Naive thymus-derived CD4-positive, alpha-beta T cell (primary cell): ENCODE data around the gene OR52K2. TPM values are rescaled to one million over a fixed set of nuclear protein-coding genes. Genes with fewer than 3 reads are reported as not detected.
"Not testable (repeated sequence)": the region's sequence is repeated elsewhere in the genome, so short reads cannot be mapped to it uniquely, and the experiment has no call there.

ENCODE experiments used
- ATAC-seq: fragments of 150-1000 bp; cut with Tn5 transposase; 2 replicates; pipeline ENCODE4 v1.10.0; 2021; ENCODE audit warnings: mild to moderate bottlenecking, moderate library complexity
- CTCF ChIA-PET: fragments of 350-600 bp; sonication (Branson Sonifier 250); formaldehyde crosslinking; loops from one replicate; lab custom pipeline; 2021; ENCODE audit warnings: antibody characterized with exemption; lab: Charles Lee
- POLR2A ChIA-PET: fragments of 350-600 bp; sonication (Branson Sonifier 250); formaldehyde crosslinking; loops from one replicate; lab custom pipeline; 2021; ENCODE audit warnings: antibody characterized with exemption, inconsistent platforms; lab: Charles Lee
- DNase-seq, 9 donors: peaks; one replicate each; pipeline versions ENCODE4 v3.0.0 to v3.0.0-alpha.2; 2020 to 2022; ENCODE audit warnings: mixed read lengths in 1 of 9
- H3K27ac ChIP-seq: one replicate; pipeline ENCODE4 v1.7.0; 2013; ENCODE audit warnings: mild to moderate bottlenecking, low read depth, low read length, moderate library complexity
- H3K27me3 ChIP-seq, 2 donors: one replicate each; pipeline ENCODE4 v1.7.0; 2013; ENCODE audit warnings: low read length in 2 of 2, mild to moderate bottlenecking in 2 of 2, moderate library complexity in 2 of 2; ENCODE audit not compliant: control insufficient read depth in 2 of 2, insufficient read depth in 2 of 2
- H3K36me3 ChIP-seq, 3 experiments: 1 replicate in 2 of 3; 2 replicates in 1 of 3; pipeline ENCODE4 v1.7.0; 2013; ENCODE audit warnings: low read length in 3 of 3, mild to moderate bottlenecking in 3 of 3, moderate library complexity in 1 of 3; ENCODE audit not compliant: insufficient read depth in 3 of 3, control insufficient read depth in 2 of 3
- H3K4me1 ChIP-seq, 2 donors: one replicate each; pipeline ENCODE4 v1.7.0; 2013; ENCODE audit warnings: low read length in 2 of 2, mild to moderate bottlenecking in 2 of 2, moderate library complexity in 1 of 2; ENCODE audit not compliant: control insufficient read depth in 2 of 2, insufficient read depth in 2 of 2
- H3K4me3 ChIP-seq: 2 replicates; pipeline ENCODE4 v1.7.0; 2013; ENCODE audit warnings: mild to moderate bottlenecking, low read length
- H3K9me3 ChIP-seq, 3 experiments: 1 replicate in 2 of 3; 2 replicates in 1 of 3; pipeline ENCODE4 v1.7.0; 2013; ENCODE audit warnings: low read length in 3 of 3; ENCODE audit not compliant: control insufficient read depth in 2 of 3
- H3K27ac Mint-ChIP-seq, 9 donors: one replicate each; pipeline ENCODE4 v1.8.0; 2020 to 2022; ENCODE audit warnings: mixed read lengths in 9 of 9, mild to moderate bottlenecking in 8 of 9, moderate library complexity in 5 of 9, inconsistent platforms in 2 of 9
- H3K27me3 Mint-ChIP-seq, 5 donors: one replicate each; pipeline ENCODE4 v1.8.0; 2021 to 2022; ENCODE audit warnings: mixed read lengths in 5 of 5, mild to moderate bottlenecking in 1 of 5
- H3K36me3 Mint-ChIP-seq, 5 donors: one replicate each; pipeline ENCODE4 v1.8.0; 2020 to 2022; ENCODE audit warnings: mixed read lengths in 5 of 5, mild to moderate bottlenecking in 3 of 5, inconsistent platforms in 1 of 5
- H3K4me1 Mint-ChIP-seq, 7 donors: one replicate each; pipeline ENCODE4 v1.8.0; 2020 to 2022; ENCODE audit warnings: mixed read lengths in 7 of 7, mild to moderate bottlenecking in 3 of 7, inconsistent platforms in 1 of 7
- H3K4me3 Mint-ChIP-seq, 10 donors: one replicate each; pipeline ENCODE4 v1.8.0; 2020 to 2022; ENCODE audit warnings: mild to moderate bottlenecking in 10 of 10, mixed read lengths in 10 of 10, moderate library complexity in 6 of 10, inconsistent platforms in 2 of 10
- H3K9me3 Mint-ChIP-seq, 11 donors: one replicate each; pipeline ENCODE4 v1.8.0; 2020 to 2022; ENCODE audit warnings: mixed read lengths in 11 of 11, mild to moderate bottlenecking in 4 of 11, inconsistent platforms in 1 of 11, moderate library complexity in 1 of 11
- intact Hi-C, 2 donors: fragments of 100-400 bp; cut with micrococcal nuclease; formaldehyde crosslinking; loops; one replicate each; pipeline ENCODE4 v1.15.1; 2023
- polyA plus RNA-seq, 2 donors: library from polyadenylated mRNA; unstranded; fragments of 300-500 nt; fragmentation: Illumina TruSeq; gene quantifications; one replicate each; pipeline ENCODE4 v1.2.3, GENCODE V29; 2021
- total RNA-seq, 6 experiments: library from RNA in 5 of 6; stranded (reverse) in 5 of 6; gene quantifications; 1 replicate in 5 of 6; 2 replicates in 1 of 6; pipeline ENCODE4 v1.2.3 and lab custom pipeline; 2021 to 2026

The OR52K2 gene
- total and polyA plus RNA-seq, 7 experiments from 2014 or later: 1.4 TPM; not detected in 6

DNA sequence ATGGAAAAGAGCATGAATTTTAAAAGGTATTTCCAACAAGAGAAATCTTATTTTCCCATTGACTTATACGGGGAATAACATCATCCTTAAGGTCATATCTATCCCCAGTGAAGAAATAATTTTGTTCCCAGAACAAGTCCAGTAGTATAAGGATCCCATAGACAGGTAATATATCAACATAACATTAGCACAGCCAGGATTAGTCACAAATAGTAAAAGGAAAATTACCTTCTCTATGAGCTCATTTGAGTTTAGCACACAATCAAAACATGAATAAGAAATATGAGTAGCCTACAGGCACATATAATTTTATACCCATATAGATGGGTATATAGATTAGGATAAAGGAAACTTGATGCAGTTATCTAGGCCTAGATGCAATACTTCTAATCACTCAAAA is 30.5 kb downstream of the OR52K2 start:
- ATAC-seq (no peak), DNase-seq (no peak)
- Mint-ChIP-seq H3K4me3 (no peak overlapping the region), H3K27ac (no peak overlapping the region), H3K27me3 (peaks cover 0 to 11% (median 7%) of the 10 kb centered on the region in 5 donors), H3K36me3 (peaks cover 0 to 5% (median 0%) of the 10 kb centered on the region in 5 donors), H3K4me1 (peaks cover 0 to 3% (median 0%) of the 10 kb centered on the region in 7 donors), H3K9me3 (peaks cover 0 to 3% (median 0%) of the 10 kb centered on the region in 11 donors)
- H3K4me3 ChIP-seq: no peak overlapping the region
- no peaks in the 10 kb centered on the region for H3K9me3 ChIP-seq
- POLR2A ChIA-PET: no interaction called here
- no peak overlapping the region for H3K27ac ChIP-seq
- CTCF ChIA-PET: no interaction called here
- H3K27me3 ChIP-seq: no peaks in the 10 kb centered on the region
- no peaks in the 10 kb centered on the region for H3K36me3 ChIP-seq
- intact Hi-C loops: no loop called here
- no peaks in the 10 kb centered on the region for H3K4me1 ChIP-seq

DNA sequence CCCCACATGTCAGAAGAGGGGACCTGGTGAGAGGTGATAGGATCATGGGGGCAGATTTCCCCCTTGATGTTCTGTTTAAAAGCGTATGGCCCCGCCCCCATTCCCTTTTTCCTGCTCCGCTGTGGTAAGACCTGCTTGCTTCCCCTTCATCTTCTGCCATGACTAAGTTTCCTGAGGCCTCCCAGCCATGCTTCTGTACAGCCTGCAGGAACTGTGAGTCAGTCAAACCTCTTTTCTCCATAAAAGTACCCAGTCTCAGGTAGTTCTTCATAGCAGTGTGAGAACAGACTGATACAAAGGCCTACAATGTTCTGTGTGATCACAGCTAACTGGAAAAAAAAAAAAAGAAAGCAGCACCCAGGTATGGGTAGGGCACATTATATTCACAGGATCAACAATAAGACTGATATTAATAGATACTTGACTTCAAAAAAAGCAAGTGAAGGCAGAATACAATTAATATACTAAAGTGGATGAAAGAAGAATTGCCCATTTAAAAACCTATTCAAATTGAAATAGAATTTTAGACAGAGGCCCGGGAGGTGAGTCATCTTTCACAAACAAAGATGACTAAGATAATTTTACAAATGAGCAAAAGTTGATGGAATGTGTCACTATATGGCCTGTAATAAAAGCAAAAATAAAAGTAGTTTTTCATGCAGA is 31.6 kb downstream of the OR52K2 start:
- intact Hi-C loops: no loop called here
- no peaks in the 10 kb centered on the region for H3K36me3 ChIP-seq
- H3K27me3 Mint-ChIP-seq: peaks cover 0 to 11% (median 0%) of the 10 kb centered on the region in 5 donors
- ATAC-seq (peak; percentile 31), DNase-seq (no peak)
- peaks cover 0 to 3% (median 0%) of the 10 kb centered on the region in 7 donors for H3K4me1 Mint-ChIP-seq
- no peaks in the 10 kb centered on the region for H3K9me3 ChIP-seq
- POLR2A ChIA-PET: no interaction called here
- H3K9me3 Mint-ChIP-seq: peaks cover 0 to 2% (median 0%) of the 10 kb centered on the region in 11 donors
- CTCF ChIA-PET: no interaction called here
- H3K36me3 Mint-ChIP-seq: no peaks in the 10 kb centered on the region
- no peaks in the 10 kb centered on the region for H3K4me1 ChIP-seq
- H3K27ac Mint-ChIP-seq: no peak overlapping the region
- H3K27me3 ChIP-seq: no peaks in the 10 kb centered on the region
- H3K4me3 Mint-ChIP-seq: no peak overlapping the region
- no peak overlapping the region for H3K4me3 ChIP-seq
- H3K27ac ChIP-seq: no peak overlapping the region

DNA sequence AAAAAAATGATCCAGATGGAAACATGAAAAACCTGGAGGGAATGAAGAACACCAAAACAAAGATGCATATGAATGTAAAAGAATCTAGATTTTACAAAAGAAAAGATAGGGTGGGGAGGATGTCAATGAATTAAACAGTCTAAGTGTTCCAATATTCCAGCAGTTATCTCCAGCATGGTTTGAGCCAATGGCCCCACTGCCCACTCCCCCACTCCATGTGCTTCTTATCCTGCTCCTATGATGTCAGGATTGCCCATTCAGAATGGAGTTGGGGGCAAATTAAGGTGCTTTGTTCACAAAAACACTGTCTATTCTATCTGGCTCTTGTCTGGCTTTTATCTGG is 32.1 kb downstream of the OR52K2 start:
- no peak overlapping the region for H3K4me3 ChIP-seq
- POLR2A ChIA-PET: no interaction called here

GRCh38 chr11:4482445-4482844 is 33.4 kb downstream of the OR52K2 start, which contains the start of gene OR52K1:
Gene OR52K1 (plus strand): TSS chr11:4482646. CDS start chr11:4488901, 6,255 bp downstream.
- H3K36me3 ChIP-seq: no peaks in the 10 kb centered on the region
- no peak within 1 kb of the TSS for H3K27ac Mint-ChIP-seq
- CTCF ChIA-PET: no interaction called here
- H3K27me3 ChIP-seq: no peaks in the 10 kb centered on the region
- H3K4me1 Mint-ChIP-seq: peaks cover 0 to 3% (median 0%) of the 10 kb centered on the region in 7 donors
- H3K9me3 ChIP-seq: no peaks in the 10 kb centered on the region
- POLR2A ChIA-PET: no interaction called here
- no peak for DNase-seq
- H3K36me3 Mint-ChIP-seq: no peaks in the 10 kb centered on the region
- no peak within 1 kb of the TSS for H3K4me3 Mint-ChIP-seq
- no peak within 1 kb of the TSS for H3K4me3 ChIP-seq
- no peak within 1 kb of the TSS for H3K27ac ChIP-seq
- intact Hi-C loops: no loop called here
- H3K4me1 ChIP-seq: no peaks in the 10 kb centered on the region
- H3K27me3 Mint-ChIP-seq: peaks cover 0 to 12% (median 5%) of the 10 kb centered on the region in 5 donors
- peaks cover 0 to 2% (median 0%) of the 10 kb centered on the region in 11 donors for H3K9me3 Mint-ChIP-seq
- no peak for ATAC-seq

More for the DNA sequence above, 32.1 kb downstream of the OR52K2 start:
- Histone ChIP-seq H3K9me3 (no peaks in the 10 kb centered on the region), H3K4me1 (no peaks in the 10 kb centered on the region), H3K27me3 (no peaks in the 10 kb centered on the region), H3K27ac (no peak overlapping the region), H3K36me3 (no peaks in the 10 kb centered on the region)
- intact Hi-C loops: no loop called here
- Mint-ChIP-seq H3K27me3 (peaks cover 0 to 11% (median 0%) of the 10 kb centered on the region in 5 donors), H3K9me3 (peaks cover 0 to 2% (median 0%) of the 10 kb centered on the region in 11 donors), H3K36me3 (no peaks in the 10 kb centered on the region), H3K4me1 (peaks cover 0 to 3% (median 0%) of the 10 kb centered on the region in 7 donors), H3K4me3 (no peak overlapping the region), H3K27ac (no peak overlapping the region)
- CTCF ChIA-PET: no interaction called here
- no peak for DNase-seq
- no peak for ATAC-seq

DNA sequence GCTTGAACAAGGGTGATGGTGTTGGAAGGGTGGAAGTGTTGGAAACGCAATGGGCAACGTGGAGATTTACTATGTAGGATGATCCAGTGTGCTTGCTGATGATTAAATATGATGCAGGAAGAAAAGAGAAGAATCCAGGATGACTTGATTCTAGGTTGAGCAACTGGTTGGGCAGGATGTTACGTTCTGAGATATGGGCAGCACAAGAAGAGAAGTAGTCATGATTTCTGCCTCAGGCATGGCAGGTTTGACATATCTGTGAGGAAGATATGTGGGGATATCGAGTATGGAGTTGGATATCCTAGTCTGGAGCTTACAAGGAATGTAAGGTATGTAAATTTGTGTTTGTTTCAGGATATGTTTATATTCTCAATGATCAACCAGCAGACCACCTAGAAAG is 35.2 kb downstream of the OR52K2 start:
- H3K27ac ChIP-seq: no peak overlapping the region
- CTCF ChIA-PET: no interaction called here
- DNase-seq (no peak), ATAC-seq (no peak)
- peaks cover 0 to 3% (median 0%) of the 10 kb centered on the region in 7 donors for H3K4me1 Mint-ChIP-seq
- peaks cover 5 to 17% (median 7%) of the 10 kb centered on the region in 5 donors for H3K27me3 Mint-ChIP-seq
- H3K27ac Mint-ChIP-seq: no peak overlapping the region
- H3K9me3 ChIP-seq: no peaks in the 10 kb centered on the region
- no peaks in the 10 kb centered on the region for H3K27me3 ChIP-seq
- no peaks in the 10 kb centered on the region for H3K4me1 ChIP-seq
- H3K9me3 Mint-ChIP-seq: peaks cover 0 to 2% (median 0%) of the 10 kb centered on the region in 11 donors
- H3K36me3 ChIP-seq: no peaks in the 10 kb centered on the region
- no peak overlapping the region for H3K4me3 ChIP-seq
- H3K4me3 Mint-ChIP-seq: no peak overlapping the region
- no peaks in the 10 kb centered on the region for H3K36me3 Mint-ChIP-seq
- intact Hi-C loops: no loop called here
- POLR2A ChIA-PET: no interaction called here

DNA sequence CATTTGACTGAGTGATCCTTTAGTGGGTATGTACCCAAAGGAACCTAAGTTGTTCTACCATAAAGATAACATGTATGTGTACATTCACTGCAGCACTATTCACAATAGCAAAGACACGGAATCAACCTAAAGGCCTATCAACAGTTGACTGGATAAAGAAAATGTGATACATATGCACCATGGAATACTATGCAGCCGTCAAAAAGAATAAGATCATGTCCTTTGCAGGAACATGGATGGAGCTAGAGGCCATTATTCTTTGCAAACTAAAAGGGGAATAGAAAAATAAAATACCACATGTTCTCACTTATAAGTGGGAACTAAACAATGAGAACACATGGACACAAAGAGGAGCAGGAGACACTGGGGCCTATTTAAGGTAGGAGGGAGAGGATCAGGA is 42.3 kb downstream of the OR52K2 start:
- H3K4me1 ChIP-seq, H3K27ac ChIP-seq, H3K27me3 ChIP-seq, H3K36me3 ChIP-seq, H3K4me3 ChIP-seq, H3K27ac Mint-ChIP-seq, POLR2A ChIA-PET, ATAC-seq, H3K9me3 ChIP-seq, H3K9me3 Mint-ChIP-seq, H3K4me1 Mint-ChIP-seq, H3K36me3 Mint-ChIP-seq, H3K4me3 Mint-ChIP-seq, DNase-seq: not testable (repeated sequence)
- intact Hi-C loops: loop anchor here in 1 of 2 donors (5.0 kb wide), 1 partner anchor 99 kb away; the partner anchor contains the start of gene TRIM21
- CTCF ChIA-PET: interaction anchor here (5.6 kb wide), 1 partner anchor 305 kb away, joined by 55 read pairs; no protein-coding TSS in a partner anchor
- H3K27me3 Mint-ChIP-seq: peaks cover 16 to 28% (median 21%) of the 10 kb centered on the region in 5 donors
